ENCODE results near the gene ZBTB8OS. TPM values are rescaled to one million over a fixed set of nuclear protein-coding genes. Genes with fewer than 3 reads are reported as not detected.

Gene ZBTB8OS
- total RNA-seq, 6 experiments from 2014 or later: 14.1 to 27.6 (median 19.6) TPM

DNA sequence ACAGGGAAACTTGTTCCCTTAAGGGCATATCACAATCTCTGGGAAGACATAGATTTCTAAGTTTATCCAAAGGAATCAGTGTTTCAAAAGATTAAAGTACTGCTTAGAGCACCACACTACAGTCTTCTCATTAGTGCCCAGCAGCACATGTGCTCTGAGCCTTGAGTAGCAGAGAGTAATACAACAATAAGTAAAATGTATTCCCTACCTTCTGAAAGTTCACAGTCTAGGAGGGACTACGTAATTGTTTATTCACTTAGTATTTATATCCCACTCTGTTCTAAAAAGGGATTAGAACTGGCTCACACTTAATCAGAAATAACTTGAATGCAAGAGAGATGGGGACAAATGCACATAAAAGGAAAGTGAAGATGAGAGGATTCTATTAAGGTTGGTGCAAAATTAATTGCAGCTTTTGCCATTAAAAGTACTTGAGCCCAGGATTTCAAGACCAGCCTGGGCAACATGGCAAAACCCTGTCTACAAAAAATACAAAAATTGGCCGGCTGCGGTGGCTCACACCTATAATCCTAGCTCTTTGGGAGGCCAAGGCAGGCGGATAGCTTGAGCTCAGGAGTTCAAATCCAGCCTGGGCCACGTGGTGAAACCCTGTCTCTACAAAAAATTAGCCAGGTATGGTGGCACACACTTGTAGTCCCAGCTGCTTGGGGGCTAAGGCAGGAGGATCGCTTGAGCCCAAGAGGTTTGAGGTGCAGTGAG lies 43.3 kb upstream of the ZBTB8OS start:
- ATAC-seq: no peak
- H3K27ac ChIP-seq: no peak overlapping the region

DNA sequence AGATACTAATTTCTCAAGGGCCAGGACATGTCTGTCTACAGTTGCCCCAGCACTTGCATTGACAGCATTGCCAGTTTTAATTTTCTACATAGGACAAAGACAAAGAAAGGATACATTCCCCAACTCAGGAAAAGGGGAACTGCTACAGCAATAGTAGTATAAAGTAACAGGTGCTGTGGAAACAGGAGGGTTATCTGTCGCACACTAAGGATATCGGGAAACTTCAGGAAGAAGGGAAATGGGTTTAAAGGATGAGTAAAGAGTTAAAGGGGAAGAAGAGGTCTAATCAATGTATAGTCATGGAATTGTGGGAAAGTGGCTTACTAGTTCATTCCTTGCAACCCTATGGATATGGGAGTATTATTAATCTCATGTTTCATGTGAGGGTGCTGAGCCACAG lies 36.0 kb upstream of the ZBTB8OS start:
- Histone ChIP-seq H3K36me3 (peaks cover 3 to 24% (median 7%) of the 10 kb centered on the region in 4 donors), H3K27ac (no peak overlapping the region), H3K27me3 (no peaks in the 10 kb centered on the region), H3K4me1 (peaks cover 0 to 7% (median 0%) of the 10 kb centered on the region in 4 donors), H3K9me3 (no peaks in the 10 kb centered on the region), H3K4me3 (no peak overlapping the region)
- 92% methylated on average over 2 of the region's 2 CpGs for WGBS (ENCODE audit: insufficient coverage, low coverage, low lambda C conversion rate, missing lambda C conversion rate)
- intact Hi-C loops (cut with DNase I): no loop called here
- no peak for ATAC-seq
- no peak for DNase-seq
- no peak for TF ChIP-seq POLR2A (IDR thresholded peaks at IDR 0.05)
- TF ChIP-seq, protein P1, sequence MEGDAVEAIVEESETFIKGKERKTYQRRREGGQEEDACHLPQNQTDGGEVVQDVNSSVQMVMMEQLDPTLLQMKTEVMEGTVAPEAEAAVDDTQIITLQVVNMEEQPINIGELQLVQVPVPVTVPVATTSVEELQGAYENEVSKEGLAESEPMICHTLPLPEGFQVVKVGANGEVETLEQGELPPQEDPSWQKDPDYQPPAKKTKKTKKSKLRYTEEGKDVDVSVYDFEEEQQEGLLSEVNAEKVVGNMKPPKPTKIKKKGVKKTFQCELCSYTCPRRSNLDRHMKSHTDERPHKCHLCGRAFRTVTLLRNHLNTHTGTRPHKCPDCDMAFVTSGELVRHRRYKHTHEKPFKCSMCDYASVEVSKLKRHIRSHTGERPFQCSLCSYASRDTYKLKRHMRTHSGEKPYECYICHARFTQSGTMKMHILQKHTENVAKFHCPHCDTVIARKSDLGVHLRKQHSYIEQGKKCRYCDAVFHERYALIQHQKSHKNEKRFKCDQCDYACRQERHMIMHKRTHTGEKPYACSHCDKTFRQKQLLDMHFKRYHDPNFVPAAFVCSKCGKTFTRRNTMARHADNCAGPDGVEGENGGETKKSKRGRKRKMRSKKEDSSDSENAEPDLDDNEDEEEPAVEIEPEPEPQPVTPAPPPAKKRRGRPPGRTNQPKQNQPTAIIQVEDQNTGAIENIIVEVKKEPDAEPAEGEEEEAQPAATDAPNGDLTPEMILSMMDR (IDR thresholded peaks at IDR 0.05): no peak

More for the DNA sequence above, 43.3 kb upstream of the ZBTB8OS start:
- H3K27me3 ChIP-seq: no peaks in the 10 kb centered on the region
- H3K9me3 ChIP-seq: no peaks in the 10 kb centered on the region
- no peaks in the 10 kb centered on the region for H3K36me3 ChIP-seq
- WGBS (ENCODE audit: insufficient coverage, low coverage, low lambda C conversion rate, missing lambda C conversion rate): 87% methylated on average over 6 of the region's 6 CpGs
- TF ChIP-seq, protein P1 (IDR thresholded peaks at IDR 0.05): no peak
- no peak for TF ChIP-seq POLR2A (IDR thresholded peaks at IDR 0.05)
- DNase-seq: no peak
- peaks cover 0 to 9% (median 2%) of the 10 kb centered on the region in 4 donors for H3K4me1 ChIP-seq
- H3K4me3 ChIP-seq: no peak overlapping the region
- intact Hi-C loops (cut with DNase I): no loop called here

GRCh38 chr1:32685498-32685897 lies 35.1 kb upstream of the ZBTB8OS start:
- DNase-seq (no peak), ATAC-seq (no peak)
- TF ChIP-seq POLR2A (IDR thresholded peaks at IDR 0.05): no peak
- TF ChIP-seq, protein P1 (IDR thresholded peaks at IDR 0.05): no peak
- peaks cover 0 to 12% (median 0%) of the 10 kb centered on the region in 4 donors for H3K4me1 ChIP-seq
- H3K27me3 ChIP-seq: no peaks in the 10 kb centered on the region
- WGBS (ENCODE audit: insufficient coverage, low coverage, low lambda C conversion rate, missing lambda C conversion rate): no CpG with 5 or more reads among the region's 2 CpGs
- H3K27ac ChIP-seq: no peak overlapping the region
- H3K9me3 ChIP-seq: no peaks in the 10 kb centered on the region
- no peak overlapping the region for H3K4me3 ChIP-seq
- intact Hi-C loops (cut with DNase I): no loop called here
- H3K36me3 ChIP-seq: peaks cover 3 to 28% (median 10%) of the 10 kb centered on the region in 4 donors

DNA sequence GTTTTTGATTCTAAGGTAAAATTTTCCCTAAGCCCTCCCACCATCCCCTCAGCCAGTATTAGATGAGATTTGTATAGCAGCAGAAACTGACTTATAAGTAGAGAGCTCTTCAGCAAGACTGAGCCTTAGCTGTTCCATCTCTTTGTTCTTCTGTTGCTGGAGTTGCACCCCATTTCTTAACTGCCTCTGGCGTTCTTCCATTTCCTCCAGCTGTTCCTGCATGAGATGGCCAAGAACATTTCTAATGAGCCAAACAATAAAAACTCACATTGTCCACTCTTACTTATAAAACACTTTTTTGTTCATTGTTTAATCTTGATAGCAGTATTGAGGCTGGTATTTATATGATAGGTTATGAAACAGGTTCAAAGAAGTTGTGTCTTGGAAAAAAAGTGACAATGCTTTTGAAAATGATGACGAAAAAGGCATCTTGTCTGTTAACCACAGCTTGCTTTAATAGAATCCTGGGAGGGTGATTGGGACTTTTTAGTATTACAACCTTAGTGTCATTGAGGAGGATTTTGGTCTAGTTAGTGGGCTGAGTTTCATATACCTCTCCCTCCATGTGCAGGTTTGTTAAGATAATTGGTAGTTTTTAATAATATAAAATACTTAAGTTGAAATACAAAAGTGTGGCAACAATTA lies 33.9 kb upstream of the ZBTB8OS start:
- peaks cover 0 to 12% (median 0%) of the 10 kb centered on the region in 4 donors for H3K4me1 ChIP-seq
- TF ChIP-seq, protein P1 (IDR thresholded peaks at IDR 0.05): no peak
- no peak for TF ChIP-seq POLR2A (IDR thresholded peaks at IDR 0.05)
- H3K36me3 ChIP-seq: peaks cover 3 to 36% (median 11%) of the 10 kb centered on the region in 4 donors
- H3K27ac ChIP-seq: no peak overlapping the region
- no peak for ATAC-seq
- no peaks in the 10 kb centered on the region for H3K9me3 ChIP-seq
- 66% methylated on average over 2 of the region's 2 CpGs for WGBS (ENCODE audit: insufficient coverage, low coverage, low lambda C conversion rate, missing lambda C conversion rate)
- DNase-seq: no peak
- H3K27me3 ChIP-seq: no peaks in the 10 kb centered on the region
- intact Hi-C loops (cut with DNase I): no loop called here
- no peak overlapping the region for H3K4me3 ChIP-seq

Measured in right lobe of liver (tissue), 6 donors.